ENCODE data around the gene DLAT.

- TF ChIP-seq EP300 (IDR thresholded peaks at IDR 0.05) (no peak), POLR2A (IDR thresholded peaks at IDR 0.05) (peak in 1 of 4 donors; percentile 15)
- TF ChIP-seq, protein P1, sequence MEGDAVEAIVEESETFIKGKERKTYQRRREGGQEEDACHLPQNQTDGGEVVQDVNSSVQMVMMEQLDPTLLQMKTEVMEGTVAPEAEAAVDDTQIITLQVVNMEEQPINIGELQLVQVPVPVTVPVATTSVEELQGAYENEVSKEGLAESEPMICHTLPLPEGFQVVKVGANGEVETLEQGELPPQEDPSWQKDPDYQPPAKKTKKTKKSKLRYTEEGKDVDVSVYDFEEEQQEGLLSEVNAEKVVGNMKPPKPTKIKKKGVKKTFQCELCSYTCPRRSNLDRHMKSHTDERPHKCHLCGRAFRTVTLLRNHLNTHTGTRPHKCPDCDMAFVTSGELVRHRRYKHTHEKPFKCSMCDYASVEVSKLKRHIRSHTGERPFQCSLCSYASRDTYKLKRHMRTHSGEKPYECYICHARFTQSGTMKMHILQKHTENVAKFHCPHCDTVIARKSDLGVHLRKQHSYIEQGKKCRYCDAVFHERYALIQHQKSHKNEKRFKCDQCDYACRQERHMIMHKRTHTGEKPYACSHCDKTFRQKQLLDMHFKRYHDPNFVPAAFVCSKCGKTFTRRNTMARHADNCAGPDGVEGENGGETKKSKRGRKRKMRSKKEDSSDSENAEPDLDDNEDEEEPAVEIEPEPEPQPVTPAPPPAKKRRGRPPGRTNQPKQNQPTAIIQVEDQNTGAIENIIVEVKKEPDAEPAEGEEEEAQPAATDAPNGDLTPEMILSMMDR (IDR thresholded peaks at IDR 0.05): no peak
Measured at GRCh38 chr11:112024773-112025678, at the start of gene DLAT.
